ENCODE results near the gene BRICD5.

DNA sequence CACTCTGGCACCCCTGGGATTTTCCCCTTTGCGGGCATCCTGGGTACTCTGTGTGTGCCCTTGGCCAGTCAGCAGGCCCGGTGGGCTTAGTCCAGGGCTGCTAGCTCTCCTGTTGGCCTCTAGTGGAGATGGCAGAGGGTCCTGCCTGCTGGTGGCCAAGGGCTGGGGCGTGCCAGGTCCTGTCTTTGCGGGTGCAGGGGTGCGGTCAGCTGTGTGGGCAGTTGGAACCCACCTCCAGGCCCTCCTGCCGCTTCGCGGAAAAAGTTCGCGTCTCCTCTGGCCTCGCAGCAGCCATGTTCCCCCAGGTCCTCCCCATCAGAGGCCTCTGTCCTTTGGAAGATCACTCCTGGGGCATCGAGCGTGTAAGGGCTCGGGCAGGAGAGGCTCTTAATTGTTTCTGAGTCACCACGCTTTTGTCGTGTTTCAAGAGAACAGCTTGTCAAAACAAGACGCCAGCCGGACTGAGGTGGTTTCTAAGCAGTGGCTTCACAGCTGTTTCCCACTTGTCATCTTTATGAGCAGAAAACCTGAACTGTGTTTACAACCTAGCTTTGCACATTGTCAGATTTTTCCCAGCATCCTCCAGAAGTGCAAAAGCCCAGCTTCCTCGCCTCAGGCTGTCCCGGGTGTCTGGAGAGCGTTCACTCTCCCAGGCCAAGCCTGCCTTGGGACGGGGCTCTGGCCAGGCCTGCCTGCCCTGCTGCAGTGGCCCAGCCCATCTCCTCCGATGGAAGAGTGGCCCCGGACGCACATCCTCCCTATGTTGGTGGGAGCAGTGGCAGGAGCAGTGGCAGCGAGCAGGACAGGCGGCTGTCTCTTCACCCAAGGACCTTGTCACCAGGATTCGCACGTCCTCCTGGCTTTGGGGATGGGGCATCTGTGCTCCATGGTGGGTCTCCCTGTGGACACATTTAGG, 20.6 kb upstream of the BRICD5 start:
- TF ChIP-seq POLR2A (IDR thresholded peaks at IDR 0.05; ENCODE audit: insufficient read depth in 1 of 2, low read depth in 2 of 2, low read length in 2 of 2), result no peak
- TF ChIP-seq, protein P1, sequence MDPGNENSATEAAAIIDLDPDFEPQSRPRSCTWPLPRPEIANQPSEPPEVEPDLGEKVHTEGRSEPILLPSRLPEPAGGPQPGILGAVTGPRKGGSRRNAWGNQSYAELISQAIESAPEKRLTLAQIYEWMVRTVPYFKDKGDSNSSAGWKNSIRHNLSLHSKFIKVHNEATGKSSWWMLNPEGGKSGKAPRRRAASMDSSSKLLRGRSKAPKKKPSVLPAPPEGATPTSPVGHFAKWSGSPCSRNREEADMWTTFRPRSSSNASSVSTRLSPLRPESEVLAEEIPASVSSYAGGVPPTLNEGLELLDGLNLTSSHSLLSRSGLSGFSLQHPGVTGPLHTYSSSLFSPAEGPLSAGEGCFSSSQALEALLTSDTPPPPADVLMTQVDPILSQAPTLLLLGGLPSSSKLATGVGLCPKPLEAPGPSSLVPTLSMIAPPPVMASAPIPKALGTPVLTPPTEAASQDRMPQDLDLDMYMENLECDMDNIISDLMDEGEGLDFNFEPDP (CRISPR knock-in tag; conservative IDR thresholded peaks at IDR 0.05), result no peak
- TF ChIP-seq, protein P2, sequence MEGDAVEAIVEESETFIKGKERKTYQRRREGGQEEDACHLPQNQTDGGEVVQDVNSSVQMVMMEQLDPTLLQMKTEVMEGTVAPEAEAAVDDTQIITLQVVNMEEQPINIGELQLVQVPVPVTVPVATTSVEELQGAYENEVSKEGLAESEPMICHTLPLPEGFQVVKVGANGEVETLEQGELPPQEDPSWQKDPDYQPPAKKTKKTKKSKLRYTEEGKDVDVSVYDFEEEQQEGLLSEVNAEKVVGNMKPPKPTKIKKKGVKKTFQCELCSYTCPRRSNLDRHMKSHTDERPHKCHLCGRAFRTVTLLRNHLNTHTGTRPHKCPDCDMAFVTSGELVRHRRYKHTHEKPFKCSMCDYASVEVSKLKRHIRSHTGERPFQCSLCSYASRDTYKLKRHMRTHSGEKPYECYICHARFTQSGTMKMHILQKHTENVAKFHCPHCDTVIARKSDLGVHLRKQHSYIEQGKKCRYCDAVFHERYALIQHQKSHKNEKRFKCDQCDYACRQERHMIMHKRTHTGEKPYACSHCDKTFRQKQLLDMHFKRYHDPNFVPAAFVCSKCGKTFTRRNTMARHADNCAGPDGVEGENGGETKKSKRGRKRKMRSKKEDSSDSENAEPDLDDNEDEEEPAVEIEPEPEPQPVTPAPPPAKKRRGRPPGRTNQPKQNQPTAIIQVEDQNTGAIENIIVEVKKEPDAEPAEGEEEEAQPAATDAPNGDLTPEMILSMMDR (CRISPR knock-in tag; IDR thresholded peaks at IDR 0.05), result no peak
- TF ChIP-seq ATM (IDR thresholded peaks at IDR 0.05; ENCODE audit: borderline replicate concordance), result no peak
- TF ChIP-seq MAZ (IDR thresholded peaks at IDR 0.05; ENCODE audit: borderline replicate concordance, low read depth, low read length), result no peak
- TF ChIP-seq MAZ (CRISPR knock-in tag; IDR thresholded peaks at IDR 0.05; ENCODE audit: low read depth), result no peak
- no peak for TF ChIP-seq ZNF274 (CRISPR knock-in tag; IDR thresholded peaks at IDR 0.05)
- no peak for TF ChIP-seq SMARCE1 (IDR thresholded peaks at IDR 0.05; ENCODE audit: borderline replicate concordance)
- TF ChIP-seq, protein P3, sequence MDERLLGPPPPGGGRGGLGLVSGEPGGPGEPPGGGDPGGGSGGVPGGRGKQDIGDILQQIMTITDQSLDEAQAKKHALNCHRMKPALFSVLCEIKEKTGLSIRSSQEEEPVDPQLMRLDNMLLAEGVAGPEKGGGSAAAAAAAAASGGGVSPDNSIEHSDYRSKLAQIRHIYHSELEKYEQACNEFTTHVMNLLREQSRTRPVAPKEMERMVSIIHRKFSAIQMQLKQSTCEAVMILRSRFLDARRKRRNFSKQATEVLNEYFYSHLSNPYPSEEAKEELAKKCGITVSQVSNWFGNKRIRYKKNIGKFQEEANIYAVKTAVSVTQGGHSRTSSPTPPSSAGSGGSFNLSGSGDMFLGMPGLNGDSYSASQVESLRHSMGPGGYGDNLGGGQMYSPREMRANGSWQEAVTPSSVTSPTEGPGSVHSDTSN (CRISPR knock-in tag; IDR thresholded peaks at IDR 0.05), result no peak
- no peak for TF ChIP-seq CC2D1A (CRISPR knock-in tag; IDR thresholded peaks at IDR 0.05)
- no peak for TF ChIP-seq FOXM1 (CRISPR knock-in tag; IDR thresholded peaks at IDR 0.05)
- TF ChIP-seq CREM (IDR thresholded peaks at IDR 0.05), result no peak
- no peak for TF ChIP-seq CREM (CRISPR knock-in tag; IDR thresholded peaks at IDR 0.05)
